ENCODE data around the gene RNH1. TPM values are rescaled to one million over a fixed set of nuclear protein-coding genes. Genes with fewer than 3 reads are reported as not detected.

RNH1 gene
- total RNA-seq, 2 experiments from 2014 or later = 131 to 132 TPM

DNA sequence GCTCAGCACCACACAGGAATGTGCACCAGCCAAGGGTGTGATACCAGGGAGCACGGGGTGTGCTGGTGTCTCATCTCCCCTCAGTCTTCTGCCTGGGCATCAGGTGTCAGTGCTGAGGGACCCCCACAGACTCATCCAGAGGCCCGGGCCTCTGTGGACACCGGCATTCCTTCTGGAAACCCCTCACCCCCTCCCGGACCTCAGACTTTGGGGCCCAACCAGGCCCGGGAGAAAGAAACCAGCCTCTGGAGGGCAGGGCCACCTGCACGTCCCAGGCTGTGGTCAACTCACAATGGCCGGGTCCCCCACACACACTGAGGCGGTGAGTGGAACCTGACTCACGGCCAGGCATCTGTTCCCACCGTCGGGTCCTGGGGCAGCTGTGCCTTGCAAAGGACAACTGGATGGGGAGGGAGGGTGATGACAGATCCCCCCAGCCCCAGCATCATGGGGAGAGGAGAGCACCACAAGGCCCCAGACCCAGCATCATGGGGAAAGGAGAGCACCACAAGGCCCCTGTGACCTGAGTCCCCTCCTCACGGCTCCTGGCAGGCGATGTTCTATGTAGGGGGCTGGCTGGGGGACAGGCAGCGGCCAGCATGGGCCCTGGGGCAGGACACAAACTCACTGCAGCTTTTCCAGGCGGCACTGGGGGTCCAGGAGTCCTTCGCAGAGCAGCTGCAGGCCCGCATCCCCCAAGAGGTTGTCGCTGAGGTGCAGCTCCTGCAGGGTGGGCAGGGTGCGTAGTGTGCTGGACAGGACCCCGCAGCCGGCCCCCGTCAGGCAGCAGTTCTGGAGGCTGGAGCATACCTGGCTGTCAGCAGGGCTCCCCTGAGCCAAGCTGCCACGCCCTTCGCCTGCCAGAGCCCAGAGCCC is 7.6 kb downstream of the RNH1 start:
- ChIA-PET CTCF (no interaction called here), POLR2A (interaction anchor here (1.5 kb wide), 1 partner anchor 50 kb away, joined by 3 read pairs; no protein-coding TSS in a partner anchor)
- Mint-ChIP-seq H3K36me3 (ENCODE audit: low read depth) (peaks cover 43% of the 10 kb centered on the region), H3K27me3 (no peaks in the 10 kb centered on the region), H3K4me1 (ENCODE audit: low read depth) (peaks cover 4% of the 10 kb centered on the region), H3K9me3 (no peaks in the 10 kb centered on the region), H3K27ac (no peak overlapping the region), H3K4me3 (no peak overlapping the region)
- Histone ChIP-seq H3K9me3 (ENCODE audit: control insufficient read depth in 1 of 2, insufficient read depth in 1 of 2, low read length in 2 of 2) (no peaks in the 10 kb centered on the region), H3K36me3 (ENCODE audit: insufficient read depth, low read length) (peaks cover 68% of the 10 kb centered on the region), H3K4me3 (ENCODE audit: low read length) (no peak overlapping the region), H3K4me1 (ENCODE audit: insufficient read depth, low read length) (peaks cover 23% of the 10 kb centered on the region), H3K27me3 (ENCODE audit: control insufficient read depth in 1 of 2, insufficient read depth in 2 of 2, low read length in 2 of 2) (no peaks in the 10 kb centered on the region), H3K27ac (ENCODE audit: low read depth in 1 of 2, low read length in 2 of 2) (peak overlapping the region in 1 of 2 donors; percentile 13)
- TF ChIP-seq, protein P1, sequence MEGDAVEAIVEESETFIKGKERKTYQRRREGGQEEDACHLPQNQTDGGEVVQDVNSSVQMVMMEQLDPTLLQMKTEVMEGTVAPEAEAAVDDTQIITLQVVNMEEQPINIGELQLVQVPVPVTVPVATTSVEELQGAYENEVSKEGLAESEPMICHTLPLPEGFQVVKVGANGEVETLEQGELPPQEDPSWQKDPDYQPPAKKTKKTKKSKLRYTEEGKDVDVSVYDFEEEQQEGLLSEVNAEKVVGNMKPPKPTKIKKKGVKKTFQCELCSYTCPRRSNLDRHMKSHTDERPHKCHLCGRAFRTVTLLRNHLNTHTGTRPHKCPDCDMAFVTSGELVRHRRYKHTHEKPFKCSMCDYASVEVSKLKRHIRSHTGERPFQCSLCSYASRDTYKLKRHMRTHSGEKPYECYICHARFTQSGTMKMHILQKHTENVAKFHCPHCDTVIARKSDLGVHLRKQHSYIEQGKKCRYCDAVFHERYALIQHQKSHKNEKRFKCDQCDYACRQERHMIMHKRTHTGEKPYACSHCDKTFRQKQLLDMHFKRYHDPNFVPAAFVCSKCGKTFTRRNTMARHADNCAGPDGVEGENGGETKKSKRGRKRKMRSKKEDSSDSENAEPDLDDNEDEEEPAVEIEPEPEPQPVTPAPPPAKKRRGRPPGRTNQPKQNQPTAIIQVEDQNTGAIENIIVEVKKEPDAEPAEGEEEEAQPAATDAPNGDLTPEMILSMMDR (IDR thresholded peaks at IDR 0.05) = no peak
- DNase-seq (no peak), ATAC-seq (ENCODE audit: poor library complexity) (no peak)
- intact Hi-C loops (cut with DNase I, micrococcal nuclease) = loop anchor here in 1 of 2 experiments (10.0 kb wide), 1 partner anchor 45 kb away; the partner anchor contains the start of gene PTDSS2

DNA sequence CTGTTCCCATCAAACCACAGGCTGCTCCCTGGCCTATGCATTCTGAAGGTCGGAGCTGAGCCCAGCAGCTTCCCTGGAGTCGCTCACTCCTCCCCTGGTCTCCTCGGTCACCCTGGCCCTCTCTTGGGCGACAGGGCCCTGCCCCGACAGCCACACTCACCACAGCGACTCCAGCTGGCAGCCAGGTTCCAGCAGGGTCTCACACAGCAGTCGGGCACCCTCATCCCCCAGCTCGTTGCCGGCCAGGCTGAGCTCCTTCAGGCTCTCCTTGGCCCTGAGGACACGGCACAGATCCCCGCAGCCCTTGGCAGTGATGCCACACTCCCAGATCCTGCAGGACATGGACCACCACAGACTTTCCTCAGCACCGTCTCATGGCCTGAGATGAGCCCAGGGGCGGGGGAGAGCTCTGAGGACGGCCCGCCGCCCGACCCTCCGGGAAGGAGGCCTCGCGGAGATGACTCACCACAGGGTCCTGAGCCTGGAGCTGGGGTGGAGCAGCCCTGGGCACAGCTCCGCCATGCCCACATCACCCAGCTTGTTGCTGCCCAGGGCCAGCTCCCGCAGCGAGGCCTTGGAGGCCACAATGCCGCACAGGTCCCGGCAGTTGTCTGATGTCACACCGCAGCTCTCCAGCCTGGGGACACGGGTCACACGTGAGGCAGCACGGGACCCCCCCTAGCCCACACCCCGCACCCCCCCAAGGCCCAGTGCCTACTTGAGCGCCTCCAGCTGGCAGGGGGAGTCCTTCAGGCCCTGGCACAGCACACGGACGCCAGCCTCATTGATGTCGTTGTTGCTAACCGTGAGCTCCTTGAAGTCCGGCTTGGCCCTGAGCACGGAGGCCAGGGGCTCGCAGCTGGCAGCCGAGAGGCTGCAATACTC is 8.5 kb downstream of the RNH1 start:
- Histone ChIP-seq H3K36me3 (ENCODE audit: insufficient read depth, low read length) (peaks cover 73% of the 10 kb centered on the region), H3K4me3 (ENCODE audit: low read length) (no peak overlapping the region), H3K27me3 (ENCODE audit: control insufficient read depth in 1 of 2, insufficient read depth in 2 of 2, low read length in 2 of 2) (no peaks in the 10 kb centered on the region), H3K9me3 (ENCODE audit: control insufficient read depth in 1 of 2, insufficient read depth in 1 of 2, low read length in 2 of 2) (no peaks in the 10 kb centered on the region), H3K27ac (ENCODE audit: low read depth in 1 of 2, low read length in 2 of 2) (peak overlapping the region in 1 of 2 donors; percentile 13), H3K4me1 (ENCODE audit: insufficient read depth, low read length) (peaks cover 14% of the 10 kb centered on the region)
- intact Hi-C loops (cut with DNase I, micrococcal nuclease) = no loop called here
- Mint-ChIP-seq H3K4me1 (ENCODE audit: low read depth) (no peaks in the 10 kb centered on the region), H3K27ac (no peak overlapping the region), H3K36me3 (ENCODE audit: low read depth) (peaks cover 47% of the 10 kb centered on the region), H3K4me3 (no peak overlapping the region), H3K27me3 (no peaks in the 10 kb centered on the region), H3K9me3 (no peaks in the 10 kb centered on the region)
- TF ChIP-seq, protein P1 (IDR thresholded peaks at IDR 0.05) = no peak
- POLR2A ChIA-PET = interaction anchor here (1.5 kb wide), 1 partner anchor 49 kb away, joined by 3 read pairs; no protein-coding TSS in a partner anchor
- CTCF ChIA-PET = no interaction called here
- ATAC-seq (ENCODE audit: poor library complexity) = no peak
- DNase-seq = no peak

DNA sequence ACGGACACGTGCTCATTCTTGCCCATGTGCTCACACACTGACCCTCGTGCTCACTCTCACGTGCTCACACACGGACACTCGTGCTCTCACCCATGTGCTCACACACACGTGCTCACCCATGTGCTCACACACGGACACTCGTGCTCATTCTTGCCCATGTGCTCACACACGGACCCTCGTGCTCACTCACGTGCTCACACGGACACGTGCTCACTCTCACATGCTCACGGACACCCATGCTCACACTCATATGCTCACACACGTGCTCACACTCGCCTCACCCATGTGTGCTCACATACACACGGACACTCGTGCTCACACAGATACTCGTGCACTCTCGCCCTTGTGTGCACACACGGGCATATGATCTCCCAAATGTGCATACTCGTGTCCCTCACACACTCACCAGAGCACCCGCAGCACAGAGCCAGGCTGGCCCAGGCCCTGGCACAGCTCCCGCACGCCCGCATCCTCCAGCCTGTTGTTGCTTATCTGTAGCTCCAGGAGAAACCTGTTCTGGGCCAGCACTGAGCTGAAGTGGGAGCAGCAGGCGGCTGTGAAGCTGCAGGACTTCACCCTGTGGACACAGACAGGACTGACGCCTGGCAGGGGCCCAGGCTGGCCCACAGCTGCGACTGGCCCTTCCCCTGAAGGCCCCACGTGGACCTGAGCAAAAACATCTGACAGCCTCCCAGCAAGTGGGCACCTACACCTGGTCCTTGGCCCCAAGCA is 9.3 kb downstream of the RNH1 start:
- ATAC-seq (ENCODE audit: poor library complexity) (no peak), DNase-seq (no peak)
- H3K36me3 ChIP-seq (ENCODE audit: insufficient read depth, low read length) = peaks cover 73% of the 10 kb centered on the region
- H3K4me1 ChIP-seq (ENCODE audit: insufficient read depth, low read length) = peaks cover 7% of the 10 kb centered on the region
- no peaks in the 10 kb centered on the region for H3K9me3 Mint-ChIP-seq
- ChIA-PET CTCF (no interaction called here), POLR2A (no interaction called here)
- intact Hi-C loops (cut with DNase I, micrococcal nuclease) = no loop called here
- H3K27me3 ChIP-seq (ENCODE audit: control insufficient read depth in 1 of 2, insufficient read depth in 2 of 2, low read length in 2 of 2) = no peaks in the 10 kb centered on the region
- no peaks in the 10 kb centered on the region for H3K9me3 ChIP-seq (ENCODE audit: control insufficient read depth in 1 of 2, insufficient read depth in 1 of 2, low read length in 2 of 2)
- no peaks in the 10 kb centered on the region for H3K27me3 Mint-ChIP-seq
- H3K4me3 Mint-ChIP-seq = no peak overlapping the region
- H3K4me1 Mint-ChIP-seq (ENCODE audit: low read depth) = no peaks in the 10 kb centered on the region
- no peak overlapping the region for H3K4me3 ChIP-seq (ENCODE audit: low read length)
- peaks cover 56% of the 10 kb centered on the region for H3K36me3 Mint-ChIP-seq (ENCODE audit: low read depth)
- H3K27ac Mint-ChIP-seq = peak overlapping the region; percentile 20
- TF ChIP-seq, protein P1 (IDR thresholded peaks at IDR 0.05) = no peak
- H3K27ac ChIP-seq (ENCODE audit: low read depth in 1 of 2, low read length in 2 of 2) = no peak overlapping the region
